Loucy (cell line): ENCODE results near the gene USP31.

Source experiments
- H2AFZ ChIP-seq: fragments of 200-600 bp; sonication (generic); 2 replicates; pipeline ENCODE4 v1.6.0; 2016; ENCODE audit warnings: antibody characterized with exemption, mild to moderate bottlenecking, low read length, moderate library complexity
- H3F3A ChIP-seq: fragments of 200-600 bp; 2 replicates; pipeline ENCODE4 v1.6.0; 2016; ENCODE audit warnings: antibody characterized with exemption, low read depth, mild to moderate bottlenecking
- H3K27me3 ChIP-seq: fragments of 200-600 bp; sonication (generic); 2 replicates; pipeline ENCODE4 v1.6.1; 2014; ENCODE audit warnings: low read length, mild to moderate bottlenecking; ENCODE audit not compliant: insufficient read depth, poor library complexity, severe bottlenecking
- H3K36me3 ChIP-seq: fragments of 200-600 bp; sonication (generic); 2 replicates; pipeline ENCODE4 v1.6.1; 2016; ENCODE audit warnings: low read length; ENCODE audit not compliant: insufficient read depth
- H3K4me1 ChIP-seq: fragments of 200-600 bp; sonication (generic); 2 replicates; pipeline ENCODE4 v1.5.1; 2014; ENCODE audit warnings: low read length, mild to moderate bottlenecking; ENCODE audit not compliant: insufficient read depth, poor library complexity, severe bottlenecking
- H3K4me2 ChIP-seq: fragments of 200-600 bp; sonication (generic); 2 replicates; pipeline ENCODE4 v1.6.0; 2014; ENCODE audit warnings: antibody characterized with exemption, low read length, low read depth, mild to moderate bottlenecking; ENCODE audit not compliant: poor library complexity, severe bottlenecking
- H3K4me3 ChIP-seq: fragments of 200-600 bp; sonication (generic); 2 replicates; pipeline ENCODE4 v1.5.1; 2014; ENCODE audit warnings: low read length, mild to moderate bottlenecking, mixed read lengths; ENCODE audit not compliant: poor library complexity, severe bottlenecking
- H3K79me2 ChIP-seq: fragments of 200-600 bp; sonication (generic); 2 replicates; pipeline ENCODE4 v1.6.1; 2014; ENCODE audit warnings: low read length; ENCODE audit not compliant: insufficient read depth
- H3K9ac ChIP-seq: fragments of 200-600 bp; sonication (generic); 2 replicates; pipeline ENCODE4 v1.6.0; 2014; ENCODE audit warnings: mild to moderate bottlenecking, low read depth, low read length, moderate library complexity; ENCODE audit not compliant: poor library complexity, severe bottlenecking
- H3K9me2 ChIP-seq: fragments of 200-600 bp; sonication (generic); replicated peaks from 2 replicates; pipeline ENCODE4 v1.6.1; 2016; ENCODE audit warnings: low read depth, low read length, mixed read lengths
- H3K9me3 ChIP-seq: fragments of 200-600 bp; sonication (generic); 2 replicates; pipeline ENCODE4 v1.6.1; 2014; ENCODE audit warnings: mild to moderate bottlenecking, antibody characterized with exemption, low read length, low read depth; ENCODE audit not compliant: insufficient read depth
- H4K20me1 ChIP-seq: fragments of 200-600 bp; sonication (generic); 2 replicates; pipeline ENCODE4 v1.6.0; 2014; ENCODE audit warnings: antibody characterized with exemption, low read length, mild to moderate bottlenecking; ENCODE audit not compliant: insufficient read depth, poor library complexity, severe bottlenecking
- CTCF ChIP-seq: fragments of 200-600 bp; sonication (generic); conservative IDR thresholded peaks from 2 replicates; pipeline ENCODE4 v1.5.1; 2014; ENCODE audit warnings: mild to moderate bottlenecking, antibody characterized with exemption, low read length
- EZH2phosphoT487 ChIP-seq: fragments of 200-600 bp; IDR thresholded peaks from 2 replicates; pipeline ENCODE4 v1.6.1; 2018; ENCODE audit warnings: antibody characterized with exemption, mild to moderate bottlenecking, moderate library complexity, borderline replicate concordance

USP31 gene

DNA sequence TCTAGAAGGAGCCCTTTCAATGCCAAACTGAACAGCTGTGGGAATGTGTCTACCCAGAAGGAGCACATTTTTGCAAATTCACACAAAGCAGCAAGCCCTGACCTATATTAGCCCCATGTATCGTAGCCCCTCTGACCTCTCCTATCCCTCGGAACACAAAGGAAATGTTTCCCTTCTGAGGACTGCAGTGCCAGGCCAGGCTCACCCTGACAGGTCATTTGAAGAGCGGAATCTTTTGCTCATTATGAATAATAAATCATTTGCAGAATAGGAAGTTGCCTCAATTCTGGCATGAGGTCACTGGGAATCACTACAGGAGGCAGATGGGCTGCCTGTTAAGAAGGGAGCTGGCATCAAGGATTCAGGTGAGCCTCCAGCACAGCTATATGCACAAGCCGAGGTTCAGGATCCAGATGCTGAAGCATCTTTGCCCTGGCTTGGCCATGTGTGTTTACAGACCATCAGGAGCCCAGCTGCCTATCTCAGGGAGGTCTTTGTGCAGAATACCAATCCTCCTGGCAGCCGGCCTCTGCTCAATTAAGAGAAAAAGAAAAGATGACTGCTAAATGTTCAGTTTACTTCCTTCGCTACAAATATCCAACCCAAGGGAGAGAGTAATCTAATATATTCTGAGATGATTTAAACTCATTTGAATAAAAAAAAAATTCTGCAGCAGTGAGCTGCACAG lies 119.4 kb downstream of the USP31 start:
- no peak overlapping the region for H3K4me2 ChIP-seq
- no peaks in the 10 kb centered on the region for H3K79me2 ChIP-seq
- H3K9ac ChIP-seq = no peak overlapping the region
- H4K20me1 ChIP-seq = no peaks in the 10 kb centered on the region
- TF ChIP-seq EZH2phosphoT487 (no peak), CTCF (no peak)
- no peaks in the 10 kb centered on the region; the same call in 1 of the 2 replicates for H3K9me3 ChIP-seq
- H3K4me3 ChIP-seq = no peak overlapping the region
- no peaks in the 10 kb centered on the region for H3K9me2 ChIP-seq
- H3K36me3 ChIP-seq = no peaks in the 10 kb centered on the region
- H2AFZ ChIP-seq = no peak overlapping the region
- H3K27me3 ChIP-seq = no peaks in the 10 kb centered on the region
- no peaks in the 10 kb centered on the region for H3K4me1 ChIP-seq
- no peaks in the 10 kb centered on the region for H3F3A ChIP-seq

GRCh38 chr16:23027386-23027785 lies 121.9 kb downstream of the USP31 start:
- H3F3A ChIP-seq = no peaks in the 10 kb centered on the region
- no peak overlapping the region for H3K4me3 ChIP-seq
- no peak for TF ChIP-seq CTCF
- no peak for TF ChIP-seq EZH2phosphoT487
- H3K9me2 ChIP-seq = no peaks in the 10 kb centered on the region
- no peaks in the 10 kb centered on the region for H4K20me1 ChIP-seq
- H3K36me3 ChIP-seq = no peaks in the 10 kb centered on the region
- no peak overlapping the region for H3K9ac ChIP-seq
- H3K4me2 ChIP-seq = no peak overlapping the region
- H3K27me3 ChIP-seq = no peaks in the 10 kb centered on the region
- H2AFZ ChIP-seq = no peak overlapping the region
- H3K9me3 ChIP-seq = no peaks in the 10 kb centered on the region
- H3K79me2 ChIP-seq = no peaks in the 10 kb centered on the region
- H3K4me1 ChIP-seq = no peaks in the 10 kb centered on the region

- H3K36me3 ChIP-seq = no peaks in the 10 kb centered on the region
- no peak overlapping the region for H3K4me3 ChIP-seq
- H3K4me2 ChIP-seq = no peak overlapping the region
- H3K4me1 ChIP-seq = no peaks in the 10 kb centered on the region
- H3K27me3 ChIP-seq = no peaks in the 10 kb centered on the region
- no peak for TF ChIP-seq EZH2phosphoT487
- H3K79me2 ChIP-seq = no peaks in the 10 kb centered on the region
- no peak overlapping the region for H3K9ac ChIP-seq
- H3K9me2 ChIP-seq = no peaks in the 10 kb centered on the region; the same call in 1 of the 2 replicates
- no peaks in the 10 kb centered on the region for H4K20me1 ChIP-seq
- no peaks in the 10 kb centered on the region for H3F3A ChIP-seq
- no peak overlapping the region for H2AFZ ChIP-seq
- no peaks in the 10 kb centered on the region for H3K9me3 ChIP-seq
These were observed 122.4 kb downstream of the USP31 start for GRCh38 chr16:23026784-23027362.
